Esophagus muscularis mucosa (tissue), 4 donors: ENCODE data around the gene STX3. TPM values are rescaled to one million over a fixed set of nuclear protein-coding genes. Genes with fewer than 3 reads are reported as not detected.
"Not testable (repeated sequence)": the region's sequence is repeated elsewhere in the genome, so short reads cannot be mapped to it uniquely, and the experiment has no call there.

ENCODE experiments used
- DNase-seq: peaks from one replicate; pipeline ENCODE4 v3.0.0-alpha.2; 2017; ENCODE audit errors: extremely low spot score
- H3K27ac ChIP-seq, 4 donors: fragments of 200-600 bp; sonication (generic); replicated peaks in 1 of 4; 1 replicate in 3 of 4; 2 replicates in 1 of 4; pipeline ENCODE4 v1.5.1; 2016 to 2019; ENCODE audit warnings: mild to moderate bottlenecking in 1 of 4
- H3K27me3 ChIP-seq, 4 donors: fragments of 200-600 bp; sonication (generic); one replicate each; pipeline versions ENCODE4 v1.5.1 to v1.6.0; 2016 to 2019
- H3K36me3 ChIP-seq, 4 donors: fragments of 200-600 bp; sonication (generic); one replicate each; pipeline ENCODE4 v1.5.1; 2016 to 2019
- H3K4me1 ChIP-seq, 4 donors: fragments of 200-600 bp; sonication (generic); one replicate each; pipeline ENCODE4 v1.5.1; 2016 to 2019
- H3K4me3 ChIP-seq, 4 donors: fragments of 200-600 bp; sonication (generic); 1 replicate in 2 of 4; 2 replicates in 2 of 4; pipeline ENCODE4 v1.5.1; 2016 to 2019; ENCODE audit warnings: mild to moderate bottlenecking in 4 of 4, moderate library complexity in 1 of 4
- H3K9me3 ChIP-seq, 4 donors: fragments of 200-600 bp; sonication (generic); 1 replicate in 3 of 4; 2 replicates in 1 of 4; pipeline ENCODE4 v1.5.1; 2016 to 2019
- CTCF ChIP-seq, 3 experiments: fragments of 200-600 bp in 2 of 3; fragments of 450-650 bp in 1 of 3; sonication (generic) in 2 of 3; IDR thresholded peaks; one replicate each; pipeline ENCODE4 v1.5.1; 2017 to 2019; ENCODE audit warnings: antibody characterized with exemption in 3 of 3, mild to moderate bottlenecking in 2 of 3, moderate library complexity in 1 of 3
- EP300 ChIP-seq: sonication (generic); formaldehyde crosslinking; IDR thresholded peaks from one replicate; pipeline ENCODE4 v1.6.1; 2017; ENCODE audit warnings: antibody characterized with exemption
- POLR2A ChIP-seq: fragments of 450-650 bp; IDR thresholded peaks from one replicate; pipeline ENCODE4 v1.6.1; 2017; ENCODE audit warnings: antibody characterized with exemption, moderate library complexity, mild to moderate bottlenecking, low read depth
- POLR2AphosphoS5 ChIP-seq, 2 donors: sonication (generic); formaldehyde crosslinking; IDR thresholded peaks; one replicate each; pipeline ENCODE4 v1.6.1; 2017; ENCODE audit warnings: antibody characterized with exemption in 2 of 2
- WGBS: methylation state at CpG from one replicate; pipeline ENCODE4 v1.1.5; 2018; 5-methylcytosine and 5-hydroxymethylcytosine counted together
- intact Hi-C: fragments of 100-400 bp; cut with DNase I; formaldehyde crosslinking; loops from one replicate; pipeline ENCODE4 v1.15.1; 2023
- total RNA-seq, 4 donors: library from RNA; depleted of rRNA; stranded (reverse); fragments of >200 nt; gene quantifications; one replicate each; pipeline versions ENCODE4 v1.1.0 to v1.2.1, GENCODE V29; 2016

The STX3 gene
- total RNA-seq, 4 donors from 2014 or later, result 16.3 to 24.0 (median 22.3) TPM

- peaks cover 0 to 29% (median 11%) of the 10 kb centered on the region in 4 donors for H3K36me3 ChIP-seq
- no peaks in the 10 kb centered on the region for H3K9me3 ChIP-seq
- H3K4me3 ChIP-seq, result no peak overlapping the region
- intact Hi-C loops, result no loop called here
- 82% methylated on average over 2 of the region's 2 CpGs for WGBS
- H3K27me3 ChIP-seq, result no peaks in the 10 kb centered on the region
- DNase-seq, result no peak
- H3K4me1 ChIP-seq, result peaks cover 0 to 11% (median 8%) of the 10 kb centered on the region in 4 donors
- H3K27ac ChIP-seq, result no peak overlapping the region
- no peak for TF ChIP-seq EP300
- no peak for TF ChIP-seq POLR2A
- TF ChIP-seq CTCF (IDR thresholded peaks at IDR 0.05), result no peak
- no peak for TF ChIP-seq POLR2AphosphoS5 (IDR thresholded peaks at IDR 0.05)
These were observed 26.9 kb downstream of the STX3 start for GRCh38 chr11:59782080-59782479.

- Histone ChIP-seq H3K4me3 (no peak overlapping the region), H3K36me3 (peaks cover 2 to 33% (median 16%) of the 10 kb centered on the region in 4 donors), H3K4me1 (peaks cover 0 to 16% (median 10%) of the 10 kb centered on the region in 4 donors), H3K27me3 (no peaks in the 10 kb centered on the region), H3K9me3 (no peaks in the 10 kb centered on the region), H3K27ac (no peak overlapping the region)
- intact Hi-C loops, result no loop called here
- no peak for DNase-seq
- WGBS, result 67% methylated on average over 4 of the region's 4 CpGs
- no peak for TF ChIP-seq POLR2A
- no peak for TF ChIP-seq POLR2AphosphoS5 (IDR thresholded peaks at IDR 0.05)
- no peak for TF ChIP-seq CTCF (IDR thresholded peaks at IDR 0.05)
- TF ChIP-seq EP300, result no peak
These were observed 28.5 kb downstream of the STX3 start for GRCh38 chr11:59783632-59784090.

GRCh38 chr11:59784441-59784840, 29.3 kb downstream of the STX3 start:
- H3K27me3 ChIP-seq, H3K9me3 ChIP-seq, H3K27ac ChIP-seq, DNase-seq, H3K4me3 ChIP-seq, intact Hi-C loops: not testable (repeated sequence)
- peaks cover 8 to 38% (median 18%) of the 10 kb centered on the region in 4 donors for H3K36me3 ChIP-seq
- 89% methylated on average over 5 of the region's 5 CpGs for WGBS
- H3K4me1 ChIP-seq, result peaks cover 0 to 16% (median 10%) of the 10 kb centered on the region in 4 donors

- no peak for DNase-seq
- 87% methylated on average over 4 of the region's 4 CpGs for WGBS
- intact Hi-C loops, result no loop called here
- H3K27ac ChIP-seq, result no peak overlapping the region
- H3K4me3 ChIP-seq, result no peak overlapping the region
- no peaks in the 10 kb centered on the region for H3K9me3 ChIP-seq
- peaks cover 15 to 43% (median 25%) of the 10 kb centered on the region in 4 donors for H3K36me3 ChIP-seq
- no peaks in the 10 kb centered on the region for H3K27me3 ChIP-seq
- peaks cover 0 to 16% (median 10%) of the 10 kb centered on the region in 4 donors for H3K4me1 ChIP-seq
- TF ChIP-seq POLR2AphosphoS5 (IDR thresholded peaks at IDR 0.05) (no peak), POLR2A (no peak), EP300 (no peak), CTCF (IDR thresholded peaks at IDR 0.05) (no peak)
These were observed 30.6 kb downstream of the STX3 start for GRCh38 chr11:59785818-59786217.

GRCh38 chr11:59787255-59787588, 32.0 kb downstream of the STX3 start:
- peaks cover 18 to 55% (median 38%) of the 10 kb centered on the region in 4 donors for H3K36me3 ChIP-seq
- intact Hi-C loops, result no loop called here
- 83% methylated on average over 4 of the region's 4 CpGs for WGBS
- no peak overlapping the region for H3K27ac ChIP-seq
- no peak for DNase-seq
- H3K9me3 ChIP-seq, result no peaks in the 10 kb centered on the region
- peaks cover 0 to 16% (median 10%) of the 10 kb centered on the region in 4 donors for H3K4me1 ChIP-seq
- no peak for TF ChIP-seq POLR2A
- TF ChIP-seq POLR2AphosphoS5 (IDR thresholded peaks at IDR 0.05), result no peak
- no peak for TF ChIP-seq EP300
- H3K27me3 ChIP-seq, result no peaks in the 10 kb centered on the region
- H3K4me3 ChIP-seq, result no peak overlapping the region

GRCh38 chr11:59787816-59788215, 32.6 kb downstream of the STX3 start:
- no peak for DNase-seq
- Histone ChIP-seq H3K4me1 (peaks cover 0 to 16% (median 10%) of the 10 kb centered on the region in 4 donors), H3K27ac (no peak overlapping the region), H3K9me3 (no peaks in the 10 kb centered on the region), H3K4me3 (no peak overlapping the region), H3K27me3 (no peaks in the 10 kb centered on the region), H3K36me3 (peaks cover 23 to 61% (median 44%) of the 10 kb centered on the region in 4 donors)
- TF ChIP-seq CTCF (IDR thresholded peaks at IDR 0.05), result no peak
- TF ChIP-seq EP300, result no peak
- no peak for TF ChIP-seq POLR2AphosphoS5 (IDR thresholded peaks at IDR 0.05)
- TF ChIP-seq POLR2A, result no peak
- intact Hi-C loops, result no loop called here
- WGBS, result 49% methylated on average over 3 of the region's 3 CpGs
